ENCODE results near the gene CAMK1D. TPM values are rescaled to one million over a fixed set of nuclear protein-coding genes. Genes with fewer than 3 reads are reported as not detected.

CAMK1D gene
- total and polyA plus RNA-seq, 2 donors (not counting 3 experiments of a cell fraction or from before 2014, with no cell fraction given): 0.37 to 4.2 TPM

GRCh38 chr10:12480440-12480839, 131.1 kb downstream of the CAMK1D start:
- Histone ChIP-seq H3K27ac (ENCODE audit: insufficient read depth, low read depth, low read length) (no peak overlapping the region), H3K79me2 (ENCODE audit: control insufficient read depth, insufficient read depth, low read length) (no peaks in the 10 kb centered on the region), H3K4me3 (replicated peaks in 1 of 3; ENCODE audit: insufficient read depth in 1 of 3, low read depth in 1 of 3, low read length in 3 of 3) (no peak overlapping the region), H3K27me3 (ENCODE audit: control insufficient read depth in 2 of 2, insufficient read depth in 2 of 2, low read length in 2 of 2) (no peaks in the 10 kb centered on the region), H3K9me1 (replicated peaks; ENCODE audit: control insufficient read depth, extremely low read depth, insufficient read depth, low read length) (no peaks in the 10 kb centered on the region), H3K4me2 (ENCODE audit: insufficient read depth, low read length) (no peak overlapping the region), H3K9me3 (replicated peaks; ENCODE audit: control insufficient read depth, insufficient read depth, low read length) (no peaks in the 10 kb centered on the region), H3K4me1 (ENCODE audit: control insufficient read depth, extremely low read depth, insufficient read depth, low read length) (no peaks in the 10 kb centered on the region), H4K20me1 (replicated peaks; ENCODE audit: control insufficient read depth, extremely low read depth, insufficient read depth, low read length) (no peaks in the 10 kb centered on the region), H3K36me3 (ENCODE audit: control insufficient read depth in 2 of 2, extremely low read depth in 1 of 2, insufficient read depth in 2 of 2, low read length in 2 of 2) (no peaks in the 10 kb centered on the region), H3K9ac (replicated peaks; ENCODE audit: extremely low read depth, insufficient read depth, low read length) (no peak overlapping the region), H2AFZ (ENCODE audit: low read depth, low read length) (no peak overlapping the region)
- dilution Hi-C loops (cut with MboI; ENCODE audit: extremely low pct_ligation_motif_present, low sequenced_read_pairs) (no loop called here), intact Hi-C loops (cut with micrococcal nuclease) (no loop called here)
- BruUV-seq (replicated peaks): no TSS peak
- DNase-seq (ENCODE audit: low read depth, low spot score) (no peak), FAIRE-seq (no peak)
- POLR2A ChIA-PET: no interaction called here
- CTCF ChIA-PET: no interaction called here
- no peak for TF ChIP-seq POLR2AphosphoS5 (IDR thresholded peaks at IDR 0.05; ENCODE audit: insufficient read depth, low read depth, low read length)
- TF ChIP-seq GATA2 (IDR thresholded peaks at IDR 0.05; ENCODE audit: insufficient read depth, insufficient read length, low read depth, low read length): no peak
- no peak for TF ChIP-seq POLR2A (IDR thresholded peaks at IDR 0.05; ENCODE audit: low read depth, low read length)

GRCh38 chr10:12481924-12482323, 132.6 kb downstream of the CAMK1D start:
- TF ChIP-seq CTCF (IDR thresholded peaks at IDR 0.05; ENCODE audit: extremely low read depth in 1 of 2, insufficient read depth in 1 of 2, low read depth in 1 of 2, low read length in 2 of 2): no peak
- TF ChIP-seq POLR2A (IDR thresholded peaks at IDR 0.05; ENCODE audit: low read depth, low read length): no peak
- TF ChIP-seq POLR2AphosphoS5 (IDR thresholded peaks at IDR 0.05; ENCODE audit: insufficient read depth, low read depth, low read length): no peak
- TF ChIP-seq MYC (IDR thresholded peaks at IDR 0.05; ENCODE audit: low read depth, low read length): no peak
- no peak for TF ChIP-seq MAX (IDR thresholded peaks at IDR 0.05; ENCODE audit: insufficient read depth, insufficient read length)
- TF ChIP-seq EZH2 (IDR thresholded peaks at IDR 0.05; ENCODE audit: borderline replicate concordance, low read depth, low read length, severe bottlenecking): no peak
- no peak for TF ChIP-seq GATA2 (IDR thresholded peaks at IDR 0.05; ENCODE audit: insufficient read depth, insufficient read length, low read depth, low read length)
- TF ChIP-seq JUN (IDR thresholded peaks at IDR 0.05; ENCODE audit: borderline replicate concordance, insufficient read depth, insufficient read length, low read depth): no peak
- no peak for TF ChIP-seq FOS (IDR thresholded peaks at IDR 0.05; ENCODE audit: borderline replicate concordance, insufficient read depth, low read length)
- DNase-seq (ENCODE audit: low read depth, low spot score) (no peak), FAIRE-seq (no peak)
- H3K9me3 ChIP-seq (replicated peaks; ENCODE audit: control insufficient read depth, insufficient read depth, low read length): no peaks in the 10 kb centered on the region
- intact Hi-C loops (cut with micrococcal nuclease): no loop called here
- no peaks in the 10 kb centered on the region for H3K36me3 ChIP-seq (ENCODE audit: control insufficient read depth in 2 of 2, extremely low read depth in 1 of 2, insufficient read depth in 2 of 2, low read length in 2 of 2)
- no peaks in the 10 kb centered on the region for H4K20me1 ChIP-seq (replicated peaks; ENCODE audit: control insufficient read depth, extremely low read depth, insufficient read depth, low read length)
- H3K79me2 ChIP-seq (ENCODE audit: control insufficient read depth, insufficient read depth, low read length): no peaks in the 10 kb centered on the region
- H3K4me2 ChIP-seq (ENCODE audit: insufficient read depth, low read length): no peak overlapping the region
- no peaks in the 10 kb centered on the region for H3K9me1 ChIP-seq (replicated peaks; ENCODE audit: control insufficient read depth, extremely low read depth, insufficient read depth, low read length)
- no peaks in the 10 kb centered on the region for H3K27me3 ChIP-seq (ENCODE audit: control insufficient read depth in 2 of 2, insufficient read depth in 2 of 2, low read length in 2 of 2)
- ChIA-PET POLR2A (no interaction called here), CTCF (interaction anchor here (0.8 kb wide), 1 partner anchor 575 kb away, joined by 3 read pairs; no protein-coding TSS in a partner anchor)
- no peak overlapping the region for H3K27ac ChIP-seq (ENCODE audit: insufficient read depth, low read depth, low read length)
- no peak overlapping the region for H2AFZ ChIP-seq (ENCODE audit: low read depth, low read length)
- no peak overlapping the region for H3K9ac ChIP-seq (replicated peaks; ENCODE audit: extremely low read depth, insufficient read depth, low read length)
- BruUV-seq (replicated peaks): no TSS peak
- dilution Hi-C loops (cut with MboI; ENCODE audit: extremely low pct_ligation_motif_present, low sequenced_read_pairs): no loop called here
- no peaks in the 10 kb centered on the region for H3K4me1 ChIP-seq (ENCODE audit: control insufficient read depth, extremely low read depth, insufficient read depth, low read length)
- H3K4me3 ChIP-seq (replicated peaks in 1 of 3; ENCODE audit: insufficient read depth in 1 of 3, low read depth in 1 of 3, low read length in 3 of 3): no peak overlapping the region

Measured in endothelial cell of umbilical vein (primary cell).